ENCODE results near the gene SLC9C2. TPM values are rescaled to one million over a fixed set of nuclear protein-coding genes. Genes with fewer than 3 reads are reported as not detected.
"Not testable (repeated sequence)": the region's sequence is repeated elsewhere in the genome, so short reads cannot be mapped to it uniquely, and the experiment has no call there.

The SLC9C2 gene
- total RNA-seq, 1 experiment from 2014 or later, result not detected

DNA sequence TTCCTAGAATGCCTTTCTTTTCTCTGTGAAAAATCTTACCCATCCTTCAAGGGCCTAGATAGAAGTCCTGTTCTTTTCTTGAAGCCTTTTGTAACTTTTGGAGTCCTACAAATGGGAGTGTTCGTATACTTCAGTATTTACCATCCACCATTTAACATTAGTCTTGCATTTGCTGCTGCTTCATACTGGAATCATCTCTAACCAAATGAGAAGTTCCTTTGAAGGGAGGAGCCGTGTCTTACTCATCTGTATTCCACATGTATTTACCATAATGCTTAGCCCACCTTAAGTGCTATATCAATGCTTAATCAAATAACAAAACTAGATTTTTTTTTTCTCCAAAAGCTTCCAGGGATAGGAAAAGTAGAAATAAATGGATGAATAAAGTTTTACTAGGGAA is 118.6 kb downstream of the SLC9C2 start:
- no peak for DNase-seq (ENCODE audit: low read depth)

DNA sequence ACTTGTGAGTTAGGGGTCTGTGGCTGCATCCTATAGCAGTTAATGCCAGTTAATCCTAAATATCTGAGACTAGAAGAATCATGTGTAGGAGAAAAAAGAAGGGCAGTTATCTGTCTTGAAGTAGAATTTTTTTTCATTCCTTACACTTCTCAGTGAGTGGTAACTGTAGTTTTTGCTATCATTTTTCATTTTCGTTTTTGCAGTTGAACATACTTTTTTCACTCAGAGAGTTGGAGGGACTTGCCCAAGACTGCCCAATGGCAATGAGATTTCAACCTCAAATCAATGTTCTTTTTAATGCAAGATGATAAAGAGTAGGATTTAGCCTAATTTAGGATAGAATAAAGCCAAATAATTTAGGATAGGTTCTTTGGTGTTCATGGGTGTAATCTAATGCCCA is 120.2 kb downstream of the SLC9C2 start:
- DNase-seq (ENCODE audit: low read depth), result no peak

DNA sequence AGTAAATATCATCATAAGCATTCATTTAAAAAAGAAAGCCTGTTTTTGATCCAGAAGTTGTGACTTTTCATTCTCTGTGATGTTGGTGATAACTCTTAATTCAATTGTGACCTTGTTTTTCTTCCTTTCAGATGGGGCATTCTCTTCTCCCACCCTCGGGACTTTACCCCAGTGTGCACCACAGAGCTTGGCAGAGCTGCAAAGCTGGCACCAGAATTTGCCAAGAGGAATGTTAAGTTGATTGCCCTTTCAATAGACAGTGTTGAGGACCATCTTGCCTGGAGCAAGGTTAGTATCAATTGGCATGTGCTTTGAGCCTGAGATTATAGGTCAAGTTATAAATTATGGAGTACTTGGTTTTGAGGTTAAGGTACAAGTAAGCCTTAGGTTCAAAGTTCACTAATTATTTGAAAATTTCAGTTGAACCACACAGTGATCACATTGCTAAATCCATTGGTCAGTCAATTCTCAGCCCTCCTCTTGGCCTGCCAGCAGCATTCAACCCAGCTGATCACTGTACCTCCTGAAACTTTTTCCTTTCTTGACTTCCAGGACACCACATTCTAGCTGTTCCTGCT is 121.6 kb downstream of the SLC9C2 start:
- DNase-seq (ENCODE audit: low read depth), result no peak

DNA sequence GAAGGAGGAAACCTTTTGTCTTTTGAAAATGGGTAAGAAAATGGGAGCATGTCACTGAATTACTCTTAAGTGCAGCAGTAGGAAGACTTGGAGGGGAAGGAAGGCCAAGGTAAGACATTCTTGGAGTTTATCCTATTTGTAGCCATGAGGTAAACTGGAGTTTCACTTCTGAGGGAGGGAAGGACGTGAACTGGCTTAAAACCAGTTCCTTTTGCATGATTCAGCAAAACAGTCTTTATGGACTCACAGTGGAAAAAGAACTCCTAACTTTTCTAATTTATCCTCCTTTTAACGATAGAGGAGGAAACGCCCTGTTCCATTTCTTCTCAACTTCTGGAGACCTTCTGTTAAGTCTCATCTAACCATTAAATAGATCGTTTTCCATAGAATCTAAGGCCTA is 123.2 kb downstream of the SLC9C2 start:
- no peak for DNase-seq (ENCODE audit: low read depth)

DNA sequence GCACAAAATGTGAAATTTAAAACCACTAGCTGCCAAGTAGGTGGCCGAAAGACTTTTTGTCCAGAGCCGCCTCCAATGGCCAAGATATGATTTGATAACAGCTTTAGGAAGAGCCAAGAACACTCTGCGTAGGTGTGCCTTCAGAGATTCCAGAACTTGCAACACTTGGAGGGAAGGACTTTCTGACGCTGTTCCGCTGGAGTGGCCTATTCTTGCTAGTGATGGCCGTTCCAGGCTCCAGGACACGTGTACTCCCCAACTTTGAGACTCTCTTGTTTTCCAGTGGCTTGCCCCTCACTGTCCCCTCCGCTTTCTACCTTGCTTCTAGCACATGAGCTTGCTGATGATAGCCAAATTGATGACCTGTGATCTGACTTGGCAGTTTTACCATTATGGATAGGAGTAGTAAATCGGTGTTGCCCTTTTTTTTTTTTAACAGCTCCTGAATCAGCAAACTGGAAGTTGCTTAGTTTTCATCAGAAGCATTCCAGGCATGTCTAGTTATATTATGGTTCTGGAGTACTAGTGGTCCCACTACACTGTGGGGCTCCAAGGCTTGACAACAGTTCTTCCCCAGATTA is 124.7 kb downstream of the SLC9C2 start:
- DNase-seq (ENCODE audit: low read depth), result peak; percentile 48

DNA sequence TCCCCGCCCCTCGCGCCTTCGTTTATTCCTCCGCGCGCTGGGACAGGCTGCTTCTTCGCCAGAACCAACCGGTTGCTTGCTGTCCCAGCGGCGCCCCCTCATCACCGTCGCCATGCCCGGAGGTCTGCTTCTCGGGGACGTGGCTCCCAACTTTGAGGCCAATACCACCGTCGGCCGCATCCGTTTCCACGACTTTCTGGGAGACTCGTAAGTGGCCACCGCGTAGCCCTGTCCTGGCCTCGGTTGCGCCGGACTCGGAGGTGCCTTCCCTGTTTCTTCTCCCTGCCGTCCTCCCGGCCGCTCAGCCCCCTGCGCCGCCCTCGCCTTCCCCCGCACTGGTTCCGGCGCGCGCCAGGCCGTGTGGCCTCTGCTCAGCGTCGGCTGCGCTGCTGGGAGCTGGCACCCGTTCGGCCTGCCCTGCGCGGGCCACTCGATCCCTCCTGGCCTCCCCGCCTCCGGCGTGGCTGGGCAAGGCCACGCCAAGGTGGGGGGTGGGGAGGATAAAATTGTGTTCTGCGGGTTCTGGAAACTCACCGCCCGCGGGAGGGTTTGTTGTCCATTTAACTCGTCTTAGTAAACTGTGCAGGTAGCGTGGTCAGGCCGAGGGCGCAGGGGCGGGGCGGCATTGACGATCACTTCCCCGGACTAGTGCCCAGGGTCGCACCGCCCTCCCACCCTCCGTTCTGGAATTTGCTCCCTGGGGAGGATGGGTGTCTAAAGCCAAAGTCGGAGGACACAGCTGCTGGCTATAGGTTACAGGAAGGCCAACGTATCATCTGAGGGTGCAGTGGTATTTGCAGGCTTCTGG is 125.4 kb downstream of the SLC9C2 start, which contains the start of gene PRDX6:
Gene PRDX6 (plus strand): TSS at position 50 of the 808 bp plus-strand sequence. CDS start 63 bp downstream, at position 113.
- DNase-seq (ENCODE audit: low read depth), result no peak

DNA sequence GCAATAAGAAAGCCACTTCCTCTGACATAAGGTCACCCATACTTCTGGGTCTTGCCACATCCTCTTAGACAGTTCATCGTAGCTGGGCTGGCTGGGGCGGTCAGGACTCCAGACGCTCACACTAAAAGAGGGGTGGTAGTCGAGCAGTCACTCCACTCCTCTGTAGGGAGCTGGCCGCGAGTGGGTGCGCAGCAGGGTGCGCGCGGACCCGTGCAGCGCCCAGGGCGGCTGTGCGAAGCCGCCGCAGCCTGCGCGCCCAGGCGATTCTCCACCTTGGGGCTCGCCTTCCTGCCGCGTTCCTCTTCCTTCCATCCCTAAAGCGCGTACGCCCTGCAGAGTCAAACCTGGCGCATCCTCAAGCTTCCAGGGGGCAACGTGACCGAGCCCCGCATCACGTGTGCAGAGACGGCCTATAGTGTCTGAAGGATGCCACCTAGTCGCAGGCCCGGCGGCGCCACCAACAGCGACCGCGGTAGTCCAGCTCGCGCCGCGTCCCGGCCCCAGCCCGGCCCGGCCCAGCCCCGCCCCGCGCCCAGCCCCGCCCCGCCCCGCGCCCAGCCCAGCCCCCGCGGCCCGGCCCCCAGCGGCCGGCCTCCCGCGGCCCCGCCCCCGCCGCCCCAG is 126.1 kb downstream of the SLC9C2 start:
- DNase-seq (ENCODE audit: low read depth), result peak; percentile 89

DNA sequence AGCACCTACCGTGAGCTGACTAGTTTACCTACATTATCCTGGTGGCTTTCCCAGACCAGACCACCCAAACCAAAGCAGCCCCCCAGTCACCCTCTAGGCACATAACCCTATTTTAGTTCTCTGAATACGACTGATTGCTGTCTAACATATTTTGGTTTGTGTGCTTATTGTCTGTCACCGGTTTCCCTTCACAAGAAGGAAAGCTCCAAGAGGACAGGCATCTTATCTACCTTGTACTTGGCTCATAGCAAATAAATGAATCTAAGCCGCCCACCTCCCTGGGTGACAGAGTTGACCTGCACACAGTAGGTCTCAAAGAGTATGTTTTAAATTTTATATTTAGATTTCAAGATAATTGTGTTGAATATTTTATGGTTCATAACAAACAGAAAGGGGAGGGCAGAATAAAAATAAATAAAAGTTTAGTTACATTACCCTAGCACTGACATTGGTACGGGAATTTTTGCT is 126.6 kb downstream of the SLC9C2 start:
- peak; percentile 11 for DNase-seq (ENCODE audit: low read depth)

DNA sequence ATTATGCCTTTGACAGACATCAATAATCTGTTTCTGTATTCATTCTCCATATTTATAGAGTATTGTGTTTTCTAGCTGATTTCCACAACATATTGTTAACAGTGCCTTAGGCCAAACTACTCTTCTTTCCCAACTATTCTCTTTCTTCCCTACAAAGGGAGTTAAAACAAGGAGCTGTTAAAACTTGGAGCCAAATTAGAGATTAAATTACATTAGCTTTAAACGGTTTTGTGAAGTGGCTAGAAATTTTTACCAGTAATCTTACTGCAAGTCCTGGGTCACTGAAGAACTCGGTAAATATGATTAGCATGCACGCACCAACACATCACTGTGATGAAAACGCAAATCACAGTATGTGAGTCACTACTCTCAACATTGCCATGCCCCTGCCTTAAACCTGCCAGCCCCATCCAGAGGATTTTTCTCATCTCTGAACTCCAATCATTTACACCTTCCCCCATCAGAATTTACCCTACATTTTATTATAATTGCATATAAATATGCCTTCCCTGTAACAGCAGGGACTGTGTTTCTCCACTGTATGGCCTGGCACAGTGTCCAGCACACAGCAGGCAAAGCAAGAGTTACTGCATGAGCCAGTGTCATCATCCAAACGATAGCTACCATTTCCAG is 127.2 kb downstream of the SLC9C2 start:
- peak; percentile 58 for DNase-seq (ENCODE audit: low read depth)

DNA sequence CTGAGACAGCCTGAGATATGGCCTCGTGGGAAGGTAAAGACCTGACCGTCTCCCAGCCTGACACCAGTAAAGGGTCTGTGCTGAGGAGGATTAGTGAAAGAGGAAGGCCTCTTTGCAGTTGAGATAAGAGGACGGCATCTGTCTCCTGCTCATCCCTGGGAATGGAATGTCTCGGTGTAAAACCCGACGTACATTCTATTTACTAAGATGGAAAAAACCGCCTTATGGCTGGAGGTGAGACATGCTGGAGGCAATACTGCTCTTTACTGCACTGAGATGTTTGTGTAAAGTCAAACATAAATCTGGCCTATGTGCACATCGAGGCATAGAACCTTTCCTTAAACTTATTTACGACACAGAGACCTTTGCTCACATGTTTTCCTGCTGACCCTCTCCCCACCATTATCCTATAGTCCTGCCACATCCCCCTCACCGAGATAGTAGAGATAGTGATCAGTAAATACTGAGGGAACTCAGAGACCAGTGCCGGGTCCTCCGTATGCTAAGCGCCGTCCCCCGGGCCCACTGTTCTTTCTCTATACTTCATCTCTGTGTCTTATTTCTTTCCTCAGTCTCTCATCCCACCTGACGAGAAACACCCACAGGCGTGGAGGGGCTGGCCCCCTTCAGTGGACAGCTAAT is 128.0 kb downstream of the SLC9C2 start:
- DNase-seq (ENCODE audit: low read depth), result not testable (repeated sequence)

DNA sequence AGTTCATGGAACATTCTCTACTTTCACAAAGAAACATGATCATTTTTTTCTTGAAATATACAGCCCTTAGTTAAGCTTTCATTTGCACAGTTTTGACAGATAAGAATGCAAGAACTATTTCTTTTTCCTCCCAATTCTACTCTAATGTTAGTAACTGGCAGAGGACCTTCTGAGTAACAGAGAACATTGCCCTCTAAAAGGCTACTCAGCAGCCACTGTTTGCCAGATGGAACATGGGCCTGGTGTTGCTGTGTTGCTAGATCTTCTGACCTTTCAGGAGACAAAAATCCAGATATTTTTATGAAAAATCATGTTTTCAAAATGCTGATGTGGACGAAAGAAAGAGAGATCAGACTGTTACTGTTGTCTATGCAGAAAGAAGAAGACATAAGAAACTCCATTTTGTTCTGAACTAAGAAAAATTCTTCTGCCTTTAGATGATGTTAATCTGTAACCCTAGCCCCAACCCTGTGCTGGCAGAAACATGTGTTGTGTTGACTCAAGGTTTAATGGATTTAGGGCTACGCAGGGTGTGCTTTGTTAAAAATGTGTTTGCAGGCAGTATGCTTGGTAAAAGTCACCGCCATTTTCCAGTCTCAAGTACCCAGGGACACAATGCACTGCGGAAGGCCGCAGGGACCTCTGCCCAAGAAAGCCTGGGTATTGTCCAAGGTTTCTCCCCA is 128.6 kb downstream of the SLC9C2 start:
- DNase-seq (ENCODE audit: low read depth), result no peak

DNA sequence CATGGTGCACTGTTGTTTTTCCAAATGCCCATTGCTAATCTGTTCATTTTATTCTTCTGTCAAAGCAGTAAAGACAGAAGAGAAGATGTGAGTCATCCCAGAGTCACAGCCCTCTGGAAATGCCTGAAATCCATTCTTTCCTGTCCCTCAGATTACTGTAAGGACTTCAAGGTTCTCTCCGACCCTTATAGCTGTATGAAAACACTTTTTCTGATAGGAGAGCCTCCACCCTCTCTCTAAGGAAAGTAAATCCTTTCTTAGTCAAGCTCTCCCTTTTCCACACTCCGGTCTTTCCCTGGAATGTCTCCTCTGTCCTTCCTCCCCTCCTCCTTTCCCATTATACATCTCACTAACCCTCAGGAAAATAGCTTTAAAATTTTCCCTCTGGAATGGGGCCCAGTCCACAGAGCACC is 129.3 kb downstream of the SLC9C2 start:
- peak; percentile 81 for DNase-seq (ENCODE audit: low read depth)

DNA sequence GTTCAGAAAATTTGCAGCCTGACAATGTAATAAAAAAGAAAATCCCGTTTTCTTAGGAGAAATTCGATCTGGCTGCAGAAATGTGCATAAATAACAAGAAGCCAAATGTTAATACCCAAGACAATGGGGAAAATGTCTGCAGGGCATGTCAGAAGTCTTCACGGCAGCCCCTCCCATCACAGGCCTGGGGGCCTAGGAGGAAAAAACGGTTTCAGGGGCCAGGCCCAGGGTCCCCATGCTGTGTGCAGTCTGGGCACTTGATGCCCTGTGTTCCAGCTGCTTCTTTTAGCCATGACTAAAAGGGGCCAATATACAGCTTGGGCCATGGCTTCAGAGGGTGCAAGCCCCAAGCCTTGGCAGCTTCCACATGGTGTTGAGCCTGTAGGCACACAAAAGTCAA is 132.3 kb downstream of the SLC9C2 start:
- no peak for DNase-seq (ENCODE audit: low read depth)

DNA sequence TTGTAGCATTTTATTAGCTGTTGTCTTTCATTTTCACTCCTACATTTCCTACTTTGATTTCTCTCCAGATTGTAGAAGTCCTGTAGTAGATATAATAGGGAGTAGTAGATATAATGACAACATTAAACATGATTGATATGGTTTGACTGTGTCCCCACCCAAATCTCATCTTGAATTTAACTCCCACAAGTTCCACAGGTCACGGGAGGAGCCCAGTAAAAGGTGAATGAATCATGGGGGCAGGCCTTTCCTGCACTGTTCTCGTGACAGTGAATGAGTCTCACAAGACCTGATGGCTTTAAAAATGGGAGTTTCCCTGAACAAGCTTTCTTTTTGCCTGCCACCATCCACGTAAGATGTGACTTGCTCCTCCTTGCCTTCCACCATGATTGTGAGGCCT is 133.2 kb downstream of the SLC9C2 start:
- no peak for DNase-seq (ENCODE audit: low read depth)

DNA sequence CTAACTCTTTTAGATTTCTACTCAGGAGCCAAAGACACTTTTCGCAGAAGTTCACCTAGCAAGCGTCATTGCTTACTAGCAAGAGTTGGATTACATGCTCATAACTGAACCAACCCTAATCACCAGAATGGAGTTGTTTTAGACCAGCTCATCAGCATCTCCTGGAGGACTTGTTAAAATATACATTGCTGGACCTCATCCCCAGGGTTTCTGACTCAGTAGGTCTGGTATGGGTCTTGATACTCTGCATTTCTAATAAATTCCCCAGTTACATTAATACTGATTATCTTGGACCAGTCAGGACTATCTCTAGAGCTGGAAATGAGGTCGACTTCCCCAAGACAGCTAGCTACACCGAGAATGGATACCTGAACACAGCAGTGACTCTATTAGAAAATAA is 135.4 kb downstream of the SLC9C2 start:
- DNase-seq (ENCODE audit: low read depth), result no peak

DNA sequence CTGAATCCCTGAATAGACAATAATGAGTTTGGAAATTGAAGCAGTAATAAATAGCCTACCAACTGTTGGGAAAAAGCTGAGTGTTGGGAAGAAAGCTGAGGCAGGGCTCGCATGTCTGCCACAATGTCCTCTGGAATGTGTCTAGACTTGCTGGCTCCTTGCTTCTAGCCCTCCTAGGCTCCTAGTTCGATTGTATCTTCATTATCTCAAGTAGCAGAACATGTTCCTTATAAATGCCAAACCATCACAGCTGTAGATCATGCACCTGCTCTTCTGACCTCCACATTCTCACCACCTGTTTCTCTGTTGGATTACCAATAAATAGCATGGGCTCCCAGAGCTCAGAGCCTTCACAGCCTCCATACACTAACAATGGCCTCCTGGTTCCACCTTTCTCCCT is 138.7 kb downstream of the SLC9C2 start:
- not testable (repeated sequence) for DNase-seq (ENCODE audit: low read depth)

DNA sequence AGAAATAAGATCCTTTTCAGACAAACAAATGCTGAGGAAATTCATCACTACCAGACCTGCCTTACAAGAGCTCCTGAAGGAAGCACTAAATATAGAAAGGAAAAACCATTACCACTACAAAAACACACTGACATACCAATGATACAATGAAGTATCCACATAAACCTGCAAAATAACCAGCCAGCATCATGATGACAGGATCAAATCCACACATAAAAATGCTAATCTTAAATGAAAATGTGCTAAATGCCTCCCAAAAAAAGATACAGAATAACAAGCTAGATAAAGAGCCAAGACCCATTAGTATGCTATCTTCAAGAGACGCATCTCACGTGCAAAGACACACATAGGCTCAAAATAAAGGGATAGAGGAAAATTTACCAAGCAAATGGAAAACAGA is 140.2 kb downstream of the SLC9C2 start:
- not testable (repeated sequence) for DNase-seq (ENCODE audit: low read depth)

DNA sequence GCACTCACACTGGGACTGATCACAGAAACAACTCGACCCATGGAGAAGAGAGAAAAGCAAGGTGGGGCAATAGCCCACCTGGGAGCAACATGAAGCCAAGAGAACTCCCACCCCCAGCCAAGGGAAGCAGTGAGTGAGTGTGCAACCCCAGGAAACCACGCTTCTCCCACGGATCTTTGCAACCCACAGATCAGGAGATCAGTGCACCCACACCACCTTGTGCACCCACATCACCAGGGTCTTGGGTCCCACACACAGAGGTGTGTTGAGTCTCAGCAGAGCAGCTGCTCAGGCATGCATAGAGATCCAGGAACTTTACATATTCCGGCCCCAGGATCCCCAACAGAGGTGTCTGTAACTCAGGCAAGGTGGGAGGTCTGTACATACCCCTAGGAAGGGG is 143.0 kb downstream of the SLC9C2 start:
- no peak for DNase-seq (ENCODE audit: low read depth)

DNA sequence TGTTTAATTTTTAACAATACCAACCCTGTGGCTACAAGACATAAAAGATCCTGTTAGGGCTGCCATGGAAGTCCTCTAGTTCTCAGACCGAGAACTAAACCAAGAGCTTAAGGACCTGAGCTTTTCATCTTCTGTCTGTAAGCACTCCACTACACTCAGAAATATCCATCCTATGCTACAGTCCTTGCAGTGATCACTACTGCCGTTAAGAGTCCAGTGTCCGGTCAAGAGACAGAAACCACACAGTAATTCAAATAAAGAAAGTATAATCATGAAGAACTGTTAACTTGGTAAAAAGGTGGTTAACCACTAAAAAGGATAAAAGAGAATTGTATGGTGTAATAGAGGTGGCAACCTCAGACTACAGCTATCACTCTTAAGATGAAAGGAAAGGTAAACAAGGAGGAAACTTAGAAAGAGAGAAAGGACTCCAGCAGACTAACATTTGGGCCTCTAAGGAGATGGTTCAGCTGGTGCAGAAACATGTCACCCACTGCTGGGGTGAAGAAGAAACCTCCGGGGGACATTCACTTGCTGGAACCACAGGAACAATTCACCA is 147.8 kb downstream of the SLC9C2 start:
- DNase-seq (ENCODE audit: low read depth), result no peak

DNA sequence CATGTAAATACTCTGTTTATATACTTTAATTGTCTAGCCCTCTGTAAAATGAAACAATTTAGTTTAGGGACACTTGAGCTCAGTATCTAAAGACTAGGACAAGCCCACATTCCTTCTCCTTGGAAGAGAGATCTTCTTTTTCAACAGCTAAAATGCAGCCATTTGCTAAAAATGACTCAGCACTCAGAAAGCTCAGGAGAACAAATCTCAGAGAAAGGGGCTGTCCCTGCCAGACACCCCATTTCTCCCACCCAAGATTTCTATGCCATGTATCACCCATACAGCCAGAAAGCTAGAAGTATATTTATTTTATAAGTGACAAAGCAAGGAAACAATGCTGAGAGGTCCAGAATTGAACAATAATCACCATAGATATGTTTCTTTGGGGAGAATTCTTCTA is 148.9 kb downstream of the SLC9C2 start:
- DNase-seq (ENCODE audit: low read depth), result no peak
